ENCODE measurements around the gene SP9. TPM values are rescaled to one million over a fixed set of nuclear protein-coding genes. Genes with fewer than 3 reads are reported as not detected.

SP9 gene
- total RNA-seq, 1 experiment from 2014 or later, result not detected

DNA sequence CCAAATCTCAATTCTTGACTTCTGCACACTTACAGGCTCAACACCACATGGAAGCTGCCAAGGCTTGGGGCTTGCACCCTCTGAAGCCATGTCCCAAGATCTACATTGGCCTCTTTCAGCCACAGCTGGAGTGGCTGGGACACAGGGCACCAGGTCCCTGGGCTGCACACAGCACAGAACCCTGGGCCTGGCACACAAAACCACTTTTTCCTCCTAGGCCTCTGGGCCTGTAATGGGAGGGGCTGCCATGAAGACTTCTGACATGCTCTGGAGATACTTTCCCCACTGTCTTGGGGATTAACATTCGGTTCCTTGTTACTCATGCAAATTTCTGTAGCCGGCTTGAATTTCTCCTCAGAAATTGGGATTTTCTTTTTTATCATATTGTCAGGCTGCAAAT, 29.9 kb downstream of the SP9 start:
- no peak overlapping the region for H4K91ac ChIP-seq (ENCODE audit: insufficient read length, low read depth, low read length)
- no peaks in the 10 kb centered on the region for H4K20me1 ChIP-seq (ENCODE audit: control insufficient read depth, insufficient read depth, insufficient read length)
- no peak overlapping the region for H2AFZ ChIP-seq (ENCODE audit: low read length)
- no peak overlapping the region for H2BK12ac ChIP-seq (ENCODE audit: insufficient read length, low read depth, low read length)
- H2AK5ac ChIP-seq (ENCODE audit: insufficient read length, low read length), result no peak overlapping the region
- no peak overlapping the region for H2BK20ac ChIP-seq (ENCODE audit: low read depth, low read length, poor library complexity, severe bottlenecking)
- no peak overlapping the region for H3T11ph ChIP-seq (ENCODE audit: low read length)
- H3K4me1 ChIP-seq (ENCODE audit: insufficient read depth, low read length), result no peaks in the 10 kb centered on the region
- no peak overlapping the region for H3K23ac ChIP-seq (ENCODE audit: insufficient read length, low read depth, low read length)
- no peak overlapping the region for H3K18ac ChIP-seq (ENCODE audit: insufficient read length, low read depth, low read length)
- H3K27ac ChIP-seq (ENCODE audit: insufficient read length, low read depth, low read length), result no peak overlapping the region
- H3K79me2 ChIP-seq (ENCODE audit: insufficient read depth, low read length), result no peaks in the 10 kb centered on the region
- TF ChIP-seq, protein P1, sequence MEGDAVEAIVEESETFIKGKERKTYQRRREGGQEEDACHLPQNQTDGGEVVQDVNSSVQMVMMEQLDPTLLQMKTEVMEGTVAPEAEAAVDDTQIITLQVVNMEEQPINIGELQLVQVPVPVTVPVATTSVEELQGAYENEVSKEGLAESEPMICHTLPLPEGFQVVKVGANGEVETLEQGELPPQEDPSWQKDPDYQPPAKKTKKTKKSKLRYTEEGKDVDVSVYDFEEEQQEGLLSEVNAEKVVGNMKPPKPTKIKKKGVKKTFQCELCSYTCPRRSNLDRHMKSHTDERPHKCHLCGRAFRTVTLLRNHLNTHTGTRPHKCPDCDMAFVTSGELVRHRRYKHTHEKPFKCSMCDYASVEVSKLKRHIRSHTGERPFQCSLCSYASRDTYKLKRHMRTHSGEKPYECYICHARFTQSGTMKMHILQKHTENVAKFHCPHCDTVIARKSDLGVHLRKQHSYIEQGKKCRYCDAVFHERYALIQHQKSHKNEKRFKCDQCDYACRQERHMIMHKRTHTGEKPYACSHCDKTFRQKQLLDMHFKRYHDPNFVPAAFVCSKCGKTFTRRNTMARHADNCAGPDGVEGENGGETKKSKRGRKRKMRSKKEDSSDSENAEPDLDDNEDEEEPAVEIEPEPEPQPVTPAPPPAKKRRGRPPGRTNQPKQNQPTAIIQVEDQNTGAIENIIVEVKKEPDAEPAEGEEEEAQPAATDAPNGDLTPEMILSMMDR (conservative IDR thresholded peaks at IDR 0.05), result no peak
- WGBS (ENCODE audit: extremely low coverage, insufficient read length, low lambda C conversion rate), result no CpG with 5 or more reads among the region's 2 CpGs
- no peak overlapping the region for H2BK15ac ChIP-seq (ENCODE audit: low read depth, low read length)
- no peaks in the 10 kb centered on the region for H3K9me3 ChIP-seq (ENCODE audit: control insufficient read depth, low read depth, low read length)
- H3K79me1 ChIP-seq (ENCODE audit: insufficient read depth, low read depth, low read length, poor library complexity, severe bottlenecking), result no peaks in the 10 kb centered on the region
- Mint-ChIP-seq H3K4me1 (no peaks in the 10 kb centered on the region), H3K4me3 (no peak overlapping the region), H3K36me3 (ENCODE audit: insufficient read depth in 1 of 3, low read depth in 3 of 3) (peaks cover 41 to 43% (median 42%) of the 10 kb centered on the region in 3 experiments), H3K9me3 (peaks cover 27 to 29% of the 10 kb centered on the region in 2 experiments), H3K27ac (no peak overlapping the region), H3K27me3 (ENCODE audit: low read depth) (no peaks in the 10 kb centered on the region)
- H2BK120ac ChIP-seq (ENCODE audit: low read depth, low read length, poor library complexity, severe bottlenecking), result no peak overlapping the region
- H3K23me2 ChIP-seq (ENCODE audit: insufficient read length, low read depth, low read length, poor library complexity, severe bottlenecking), result no peaks in the 10 kb centered on the region
- no peak overlapping the region for H3K4me2 ChIP-seq (ENCODE audit: insufficient read depth, insufficient read length, low read length)
- no peak overlapping the region for H3K4ac ChIP-seq (ENCODE audit: low read depth, low read length)
- DNase-seq, result no peak
- no peak overlapping the region for H3K56ac ChIP-seq (ENCODE audit: insufficient read length, low read depth, low read length)
- H3K27me3 ChIP-seq (ENCODE audit: insufficient read depth, low read length), result no peaks in the 10 kb centered on the region
- no peak overlapping the region for H2BK5ac ChIP-seq (ENCODE audit: insufficient read length, low read length)
- H3K9ac ChIP-seq (ENCODE audit: extremely low read depth, insufficient read length, low read length), result no peak overlapping the region
- H4K8ac ChIP-seq (replicated peaks; ENCODE audit: insufficient read length, low read depth, low read length), result no peak overlapping the region
- no peak overlapping the region for H4K5ac ChIP-seq (ENCODE audit: insufficient read length, low read depth, low read length)
- H3K14ac ChIP-seq (ENCODE audit: insufficient read depth, low read length), result no peak overlapping the region
